Left lung (tissue), 10 donors: ENCODE results near the gene MED6. TPM values are rescaled to one million over a fixed set of nuclear protein-coding genes. Genes with fewer than 3 reads are reported as not detected.
A peak's percentile ranks its signal among the peaks of the same experiment; 100 is the strongest.

Source experiments
- ATAC-seq: fragments of 200-7000 bp; cut with Tn5 transposase; one replicate; pipeline ENCODE4 v1.9.1; 2020; ENCODE audit warnings: moderate library complexity
- DNase-seq, 4 donors: peaks; one replicate each; pipeline ENCODE4 v3.0.0-alpha.2; 2013 to 2020
- H3K27ac ChIP-seq, 2 donors: fragments of 200-600 bp; sonication (generic) in 1 of 2; one replicate each; pipeline versions ENCODE4 v1.5.0 to v1.8.0; 2020 to 2021
- H3K27me3 ChIP-seq, 2 donors: fragments of 200-600 bp; sonication (generic) in 1 of 2; one replicate each; pipeline versions ENCODE4 v1.5.0 to v1.8.0; 2020 to 2021
- H3K36me3 ChIP-seq, 2 donors: fragments of 200-600 bp; sonication (generic) in 1 of 2; one replicate each; pipeline versions ENCODE4 v1.5.0 to v1.8.0; 2020 to 2021
- H3K4me1 ChIP-seq, 2 donors: fragments of 200-600 bp; one replicate each; pipeline ENCODE4 v1.8.0; 2021
- H3K4me3 ChIP-seq, 2 donors: fragments of 200-600 bp; sonication (generic) in 1 of 2; one replicate each; pipeline versions ENCODE4 v1.5.0 to v1.8.0; 2020 to 2021; ENCODE audit warnings: mild to moderate bottlenecking in 1 of 2
- H3K9me3 ChIP-seq, 2 donors: fragments of 200-600 bp; sonication (generic) in 1 of 2; one replicate each; pipeline versions ENCODE4 v1.5.0 to v1.8.0; 2020 to 2021
- intact Hi-C, 2 donors: fragments of 100-400 bp; cut with DNase I; formaldehyde crosslinking; loops; one replicate each; pipeline versions ENCODE4 v1.11.2 to v1.14.2; 2022
- polyA plus RNA-seq, 6 donors: library from polyadenylated mRNA; unstranded; fragments of 120-200 nt; gene quantifications; one replicate each; pipeline ENCODE4 v1.2.1, GENCODE V29; 2013; ENCODE audit not compliant: insufficient read length in 6 of 6
- total RNA-seq, 2 donors: library from RNA; stranded (reverse); fragmentation: NEBNext Ultra II Directional; extraction: Animal tissue kit (Norgen Biotek cat#: 25700); gene quantifications; one replicate each; pipeline ENCODE4 v1.2.1, GENCODE V29; 2021
- TF ChIP-seq, protein P1 (sequence below), 2 donors: fragments of 200-600 bp; sonication (generic) in 1 of 2; IDR thresholded peaks; one replicate each; pipeline versions ENCODE4 v1.5.0 to v1.8.0; 2021; ENCODE audit warnings: antibody characterized with exemption in 2 of 2
- donor health status: DM: no; HTN: yes; CAD: no.
- donor health status: DM: no; HTN: no; CAD: no.

The MED6 gene
- total and polyA plus RNA-seq, 8 donors = 23.2 to 50.9 (median 41.6) TPM

DNA sequence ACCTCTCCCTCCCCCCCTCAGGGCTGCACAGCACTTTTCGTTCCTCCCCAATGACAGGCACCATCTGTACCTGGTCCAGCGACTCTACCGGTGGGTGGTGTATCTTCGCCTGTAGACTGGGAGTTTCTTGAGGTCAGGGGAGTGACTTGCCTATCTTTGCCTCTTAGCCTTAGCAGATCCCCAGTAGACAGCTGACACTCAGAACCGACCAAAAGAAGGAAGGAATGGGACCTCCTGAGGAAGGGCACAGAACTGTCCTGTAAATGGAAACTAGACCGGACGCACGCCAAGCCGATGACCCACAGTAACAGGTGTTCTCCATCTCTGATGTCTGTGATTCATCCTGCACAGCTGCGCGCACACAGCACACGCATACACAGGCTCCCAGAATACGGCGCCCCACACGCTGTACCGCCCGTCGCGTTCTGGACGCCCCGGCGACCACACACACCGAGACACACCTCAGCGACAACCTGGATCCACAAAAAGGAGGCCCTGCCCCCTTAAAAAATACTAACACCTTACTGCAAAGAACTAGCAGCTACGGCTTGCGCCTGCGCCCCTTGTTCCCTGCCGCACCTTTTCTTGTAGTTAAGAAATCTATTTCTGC is 40.6 kb upstream of the MED6 start:
- Histone ChIP-seq H3K9me3 (no peaks in the 10 kb centered on the region), H3K36me3 (no peaks in the 10 kb centered on the region), H3K27ac (peak overlapping the region in 1 of 2 donors; percentile 37), H3K27me3 (peaks cover 9 to 53% of the 10 kb centered on the region in 2 donors), H3K4me3 (peak overlapping the region; percentile 56 to 65), H3K4me1 (peaks cover 3 to 20% of the 10 kb centered on the region in 2 donors)
- TF ChIP-seq, protein P1, sequence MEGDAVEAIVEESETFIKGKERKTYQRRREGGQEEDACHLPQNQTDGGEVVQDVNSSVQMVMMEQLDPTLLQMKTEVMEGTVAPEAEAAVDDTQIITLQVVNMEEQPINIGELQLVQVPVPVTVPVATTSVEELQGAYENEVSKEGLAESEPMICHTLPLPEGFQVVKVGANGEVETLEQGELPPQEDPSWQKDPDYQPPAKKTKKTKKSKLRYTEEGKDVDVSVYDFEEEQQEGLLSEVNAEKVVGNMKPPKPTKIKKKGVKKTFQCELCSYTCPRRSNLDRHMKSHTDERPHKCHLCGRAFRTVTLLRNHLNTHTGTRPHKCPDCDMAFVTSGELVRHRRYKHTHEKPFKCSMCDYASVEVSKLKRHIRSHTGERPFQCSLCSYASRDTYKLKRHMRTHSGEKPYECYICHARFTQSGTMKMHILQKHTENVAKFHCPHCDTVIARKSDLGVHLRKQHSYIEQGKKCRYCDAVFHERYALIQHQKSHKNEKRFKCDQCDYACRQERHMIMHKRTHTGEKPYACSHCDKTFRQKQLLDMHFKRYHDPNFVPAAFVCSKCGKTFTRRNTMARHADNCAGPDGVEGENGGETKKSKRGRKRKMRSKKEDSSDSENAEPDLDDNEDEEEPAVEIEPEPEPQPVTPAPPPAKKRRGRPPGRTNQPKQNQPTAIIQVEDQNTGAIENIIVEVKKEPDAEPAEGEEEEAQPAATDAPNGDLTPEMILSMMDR (IDR thresholded peaks at IDR 0.05) = no peak
- intact Hi-C loops = no loop called here
- peak in 3 of 4 donors; percentile 5 to 76 (median 14) for DNase-seq
- peak; percentile 73 for ATAC-seq

DNA sequence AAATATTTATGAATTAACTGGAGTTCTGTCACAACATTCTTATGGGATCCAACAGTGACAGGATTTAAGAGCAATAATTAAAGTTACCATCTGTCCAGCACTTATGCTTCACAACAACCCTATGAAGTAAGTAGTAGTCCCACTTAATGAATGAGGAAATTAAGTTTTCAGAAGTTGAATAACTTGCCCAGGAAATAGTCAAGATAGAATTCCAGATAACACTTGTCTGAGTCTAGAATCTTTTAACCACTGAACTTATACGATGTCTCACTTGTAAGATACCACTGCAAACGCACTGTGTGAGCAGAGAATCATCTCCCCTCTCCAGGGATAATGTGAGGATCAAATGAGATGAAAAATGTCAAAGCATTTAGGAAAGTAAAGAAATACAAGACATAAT is 38.0 kb upstream of the MED6 start:
- TF ChIP-seq, protein P1 (IDR thresholded peaks at IDR 0.05) = no peak
- no peaks in the 10 kb centered on the region for H3K9me3 ChIP-seq
- H3K27ac ChIP-seq = no peak overlapping the region
- H3K4me1 ChIP-seq = peaks cover 0 to 20% of the 10 kb centered on the region in 2 donors
- DNase-seq (no peak), ATAC-seq (no peak)
- H3K36me3 ChIP-seq = no peaks in the 10 kb centered on the region
- intact Hi-C loops = loop anchor here in 1 of 2 donors (10.0 kb wide), 1 partner anchor 176 kb away; no protein-coding TSS in a partner anchor
- no peak overlapping the region for H3K4me3 ChIP-seq
- H3K27me3 ChIP-seq = peaks cover 9 to 41% of the 10 kb centered on the region in 2 donors

DNA sequence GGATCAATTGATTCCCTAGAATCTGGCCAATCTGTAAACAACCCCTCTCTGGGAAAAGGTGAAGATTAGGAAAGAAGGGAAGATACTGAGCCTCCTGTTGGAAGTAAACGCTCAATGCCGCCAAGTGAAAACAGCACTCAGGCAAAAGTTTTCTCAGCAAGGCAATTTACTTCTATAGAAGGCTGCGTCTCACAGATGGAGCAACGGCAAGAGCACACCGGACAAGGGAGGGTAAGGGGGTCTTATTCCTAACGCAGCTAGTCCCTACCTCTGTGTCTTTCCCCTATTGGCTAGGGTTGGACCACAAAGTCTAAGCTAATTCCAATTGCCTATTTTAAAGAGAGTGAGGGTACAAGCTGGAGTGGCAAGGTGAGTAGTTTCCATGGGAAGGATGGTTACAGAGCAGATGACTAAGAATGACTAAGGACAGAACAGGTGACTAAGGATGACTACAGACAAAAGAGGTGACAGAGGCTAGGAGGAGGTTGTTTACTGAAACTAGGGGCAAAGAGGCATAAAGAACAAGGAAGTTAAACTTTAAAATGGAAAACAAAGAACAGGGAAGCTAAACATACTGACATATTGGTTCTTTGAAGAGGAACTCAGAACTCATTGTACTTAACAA is 35.6 kb upstream of the MED6 start:
- Histone ChIP-seq H3K36me3 (no peaks in the 10 kb centered on the region), H3K9me3 (no peaks in the 10 kb centered on the region), H3K27me3 (peaks cover 0 to 24% of the 10 kb centered on the region in 2 donors), H3K4me1 (peaks cover 0 to 7% of the 10 kb centered on the region in 2 donors), H3K27ac (no peak overlapping the region), H3K4me3 (no peak overlapping the region)
- TF ChIP-seq, protein P1 (IDR thresholded peaks at IDR 0.05) = no peak
- no peak for DNase-seq
- intact Hi-C loops = loop anchor here in 1 of 2 donors (10.0 kb wide), 1 partner anchor 179 kb away; no protein-coding TSS in a partner anchor
- ATAC-seq = no peak

DNA sequence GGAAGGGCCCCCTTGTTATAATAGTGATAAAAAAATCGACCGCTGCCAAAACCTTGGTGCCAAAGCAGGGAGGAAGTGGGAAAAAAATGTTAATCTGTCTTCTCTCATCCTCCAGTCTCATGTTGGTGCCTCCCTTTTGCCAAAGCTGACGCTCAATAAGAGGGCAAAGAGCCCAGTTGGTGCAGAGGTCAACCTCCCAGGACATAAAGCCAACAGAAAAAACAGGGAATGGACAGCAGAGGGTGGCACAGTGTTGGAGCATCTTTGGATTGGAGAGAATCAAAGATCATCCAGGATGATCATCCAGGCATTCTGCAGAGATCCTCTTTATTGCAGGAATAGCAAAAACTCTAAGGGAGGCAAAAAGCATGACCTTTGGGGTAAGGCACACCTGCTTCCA is 31.5 kb upstream of the MED6 start:
- TF ChIP-seq, protein P1 (IDR thresholded peaks at IDR 0.05) = no peak
- Histone ChIP-seq H3K36me3 (no peaks in the 10 kb centered on the region), H3K4me3 (no peak overlapping the region), H3K4me1 (no peaks in the 10 kb centered on the region), H3K9me3 (peaks cover 0 to 8% of the 10 kb centered on the region in 2 donors), H3K27ac (no peak overlapping the region), H3K27me3 (no peaks in the 10 kb centered on the region)
- intact Hi-C loops = loop anchor here in 1 of 2 donors (10.0 kb wide), 1 partner anchor 183 kb away; no protein-coding TSS in a partner anchor
- DNase-seq (no peak), ATAC-seq (no peak)

DNA sequence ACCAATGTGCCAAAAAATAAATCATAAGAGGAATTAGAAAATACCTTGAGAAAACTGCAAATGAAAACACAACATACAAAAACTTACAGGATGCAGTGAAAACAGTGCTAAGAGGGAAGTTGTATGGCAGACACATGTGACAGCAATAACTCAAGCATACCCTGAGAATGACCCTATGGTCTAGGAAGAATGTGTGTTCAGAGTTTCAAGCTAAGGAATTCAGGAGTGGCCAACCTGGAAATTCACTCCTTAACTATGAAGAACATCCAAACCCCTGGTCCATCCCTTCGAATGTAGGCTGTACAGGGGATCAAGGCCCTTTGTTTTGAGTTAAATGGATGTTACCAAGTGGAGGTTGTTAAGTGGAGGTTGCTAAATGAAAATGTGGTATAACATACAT is 24.5 kb upstream of the MED6 start:
- H3K36me3 ChIP-seq = no peaks in the 10 kb centered on the region
- TF ChIP-seq, protein P1 (IDR thresholded peaks at IDR 0.05) = no peak
- intact Hi-C loops = loop anchor here in 1 of 2 donors (10.0 kb wide), 1 partner anchor 90 kb away; no protein-coding TSS in a partner anchor
- peaks cover 0 to 20% of the 10 kb centered on the region in 2 donors for H3K9me3 ChIP-seq
- H3K27ac ChIP-seq = no peak overlapping the region
- DNase-seq (no peak), ATAC-seq (no peak)
- no peaks in the 10 kb centered on the region for H3K27me3 ChIP-seq
- no peak overlapping the region for H3K4me3 ChIP-seq
- no peaks in the 10 kb centered on the region for H3K4me1 ChIP-seq
